Measurements from ENCODE around the gene SLC35F1. TPM values are rescaled to one million over a fixed set of nuclear protein-coding genes. Genes with fewer than 3 reads are reported as not detected.

The SLC35F1 gene
- total and polyA plus RNA-seq, 2 experiments from 2014 or later: 0.04 to 0.43 TPM

DNA sequence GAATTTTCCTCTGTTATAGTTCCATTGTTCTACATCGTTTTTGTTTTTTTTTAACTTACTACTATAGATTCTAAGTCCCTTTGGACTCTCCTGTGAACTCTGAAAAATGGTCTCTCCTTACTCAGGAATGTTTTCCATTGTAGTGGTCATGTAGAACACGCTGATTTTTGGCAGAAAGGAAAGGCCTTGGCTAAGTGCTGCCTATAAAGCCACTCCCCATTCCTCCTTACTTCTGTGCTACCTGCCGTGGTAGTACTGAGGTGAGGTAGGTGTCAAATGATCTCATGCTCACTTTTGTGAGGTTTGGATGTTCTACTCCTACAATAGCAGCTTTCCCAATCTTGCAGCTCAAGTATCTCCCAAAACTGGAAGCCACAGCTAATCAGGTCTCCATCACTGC is 270.7 kb downstream of the SLC35F1 start:
- Histone ChIP-seq H3K4me1 (ENCODE audit: insufficient read depth) (no peaks in the 10 kb centered on the region), H3K9me3 (ENCODE audit: low read depth) (no peaks in the 10 kb centered on the region), H4K20me1 (ENCODE audit: insufficient read depth, poor library complexity, severe bottlenecking) (no peaks in the 10 kb centered on the region), H3K4me2 (no peak overlapping the region), H3K4me3 (no peak overlapping the region), H3K9me2 (replicated peaks; ENCODE audit: insufficient read depth) (no peaks in the 10 kb centered on the region), H3K27me3 (no peaks in the 10 kb centered on the region), H3K27ac (no peak overlapping the region), H3K79me2 (no peaks in the 10 kb centered on the region), H2AFZ (no peak overlapping the region), H3K36me3 (replicated peaks; ENCODE audit: insufficient read depth, low read depth) (no peaks in the 10 kb centered on the region)
- DNase-seq (ENCODE audit: low spot score): no peak
- WGBS (ENCODE audit: low lambda C conversion rate, missing lambda C conversion rate): 87% methylated on average over 3 of the region's 3 CpGs
- TF ChIP-seq EZH2 (IDR thresholded peaks at IDR 0.05; ENCODE audit: borderline replicate concordance) (no peak), EZH2phosphoT487 (IDR thresholded peaks at IDR 0.05; ENCODE audit: low read depth, severe bottlenecking, unreplicated experiment) (no peak)
- TF ChIP-seq, protein P1, sequence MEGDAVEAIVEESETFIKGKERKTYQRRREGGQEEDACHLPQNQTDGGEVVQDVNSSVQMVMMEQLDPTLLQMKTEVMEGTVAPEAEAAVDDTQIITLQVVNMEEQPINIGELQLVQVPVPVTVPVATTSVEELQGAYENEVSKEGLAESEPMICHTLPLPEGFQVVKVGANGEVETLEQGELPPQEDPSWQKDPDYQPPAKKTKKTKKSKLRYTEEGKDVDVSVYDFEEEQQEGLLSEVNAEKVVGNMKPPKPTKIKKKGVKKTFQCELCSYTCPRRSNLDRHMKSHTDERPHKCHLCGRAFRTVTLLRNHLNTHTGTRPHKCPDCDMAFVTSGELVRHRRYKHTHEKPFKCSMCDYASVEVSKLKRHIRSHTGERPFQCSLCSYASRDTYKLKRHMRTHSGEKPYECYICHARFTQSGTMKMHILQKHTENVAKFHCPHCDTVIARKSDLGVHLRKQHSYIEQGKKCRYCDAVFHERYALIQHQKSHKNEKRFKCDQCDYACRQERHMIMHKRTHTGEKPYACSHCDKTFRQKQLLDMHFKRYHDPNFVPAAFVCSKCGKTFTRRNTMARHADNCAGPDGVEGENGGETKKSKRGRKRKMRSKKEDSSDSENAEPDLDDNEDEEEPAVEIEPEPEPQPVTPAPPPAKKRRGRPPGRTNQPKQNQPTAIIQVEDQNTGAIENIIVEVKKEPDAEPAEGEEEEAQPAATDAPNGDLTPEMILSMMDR (IDR thresholded peaks at IDR 0.05; ENCODE audit: poor library complexity): no peak

DNA sequence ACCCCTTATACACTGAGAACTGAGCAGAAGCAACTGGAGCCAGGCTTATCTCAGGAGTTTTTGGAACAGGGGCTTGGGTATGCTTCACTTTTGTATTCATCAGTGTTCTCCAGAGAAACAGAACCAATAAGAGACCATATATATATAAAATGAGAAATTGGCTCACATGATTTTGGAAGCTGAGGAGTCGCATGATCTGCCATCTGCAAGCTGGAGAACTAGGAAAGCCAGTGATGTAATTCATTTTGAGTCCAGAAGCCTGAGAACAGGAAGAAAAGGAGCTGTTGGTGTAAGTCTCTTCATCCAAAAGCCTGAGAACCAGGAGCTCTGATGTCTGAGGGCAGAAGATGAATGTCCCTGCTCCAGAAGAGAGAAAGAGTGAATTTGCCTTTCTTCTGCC is 272.0 kb downstream of the SLC35F1 start:
- no peak for DNase-seq (ENCODE audit: low spot score)
- Histone ChIP-seq H3K9me3 (ENCODE audit: low read depth) (no peaks in the 10 kb centered on the region), H3K27me3 (no peaks in the 10 kb centered on the region), H3K4me3 (no peak overlapping the region), H3K9me2 (replicated peaks; ENCODE audit: insufficient read depth) (no peaks in the 10 kb centered on the region), H2AFZ (no peak overlapping the region), H3K4me1 (ENCODE audit: insufficient read depth) (no peaks in the 10 kb centered on the region), H3K79me2 (no peaks in the 10 kb centered on the region), H4K20me1 (ENCODE audit: insufficient read depth, poor library complexity, severe bottlenecking) (no peaks in the 10 kb centered on the region), H3K4me2 (no peak overlapping the region), H3K27ac (no peak overlapping the region), H3K36me3 (replicated peaks; ENCODE audit: insufficient read depth, low read depth) (no peaks in the 10 kb centered on the region)
- 88% methylated on average over 1 of the region's 1 CpG for WGBS (ENCODE audit: low lambda C conversion rate, missing lambda C conversion rate)
- TF ChIP-seq EZH2 (IDR thresholded peaks at IDR 0.05; ENCODE audit: borderline replicate concordance) (no peak), EZH2phosphoT487 (IDR thresholded peaks at IDR 0.05; ENCODE audit: low read depth, severe bottlenecking, unreplicated experiment) (no peak)
- TF ChIP-seq, protein P1 (IDR thresholded peaks at IDR 0.05; ENCODE audit: poor library complexity): no peak

DNA sequence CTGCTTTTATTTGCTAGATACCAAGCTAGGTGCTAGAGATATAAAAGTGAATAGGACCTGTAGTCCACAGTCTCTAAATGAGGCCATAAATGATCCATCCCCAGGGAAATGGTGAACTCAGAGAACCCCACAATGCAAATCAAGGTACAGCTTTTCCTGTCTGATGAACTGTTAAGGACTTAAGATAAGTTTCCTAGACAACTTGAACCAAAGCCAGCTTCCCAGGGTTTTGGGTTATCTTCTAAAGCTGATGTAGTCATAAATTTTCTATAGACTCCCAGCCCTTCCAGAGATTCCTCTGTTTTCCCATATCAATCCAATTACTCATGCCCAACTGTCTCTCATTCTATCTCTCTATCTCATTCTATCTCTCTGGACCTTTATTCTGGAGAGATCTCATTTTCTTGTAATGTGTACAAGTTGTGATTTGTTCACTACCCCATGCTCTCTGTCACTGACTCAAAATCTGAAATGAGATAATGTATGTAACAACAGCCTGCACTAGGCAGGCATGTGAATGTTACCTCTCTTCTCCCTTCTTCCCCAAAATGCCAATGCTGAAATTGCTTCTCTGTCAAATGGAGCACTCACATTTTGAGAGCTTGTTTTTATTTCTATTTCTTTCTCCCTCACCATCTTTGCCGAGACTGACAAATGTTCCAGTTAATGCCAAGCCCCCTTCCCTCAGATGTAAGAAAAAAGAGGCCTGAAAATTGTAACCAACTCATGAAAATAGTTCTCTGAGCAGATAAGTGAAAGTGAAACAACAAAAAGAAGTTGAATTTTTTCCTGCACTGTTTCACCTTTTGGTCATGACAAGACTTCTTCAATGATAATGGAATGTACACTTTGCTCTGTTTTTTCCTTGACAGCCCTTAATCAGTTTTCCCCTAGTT is 279.9 kb downstream of the SLC35F1 start:
- no peak overlapping the region for H2AFZ ChIP-seq
- H3K4me2 ChIP-seq: peak overlapping the region; percentile 50
- no peaks in the 10 kb centered on the region for H3K27me3 ChIP-seq
- H4K20me1 ChIP-seq (ENCODE audit: insufficient read depth, poor library complexity, severe bottlenecking): no peaks in the 10 kb centered on the region
- H3K4me3 ChIP-seq: no peak overlapping the region
- peak overlapping the region; percentile 9 for H3K27ac ChIP-seq
- DNase-seq (ENCODE audit: low spot score): no peak
- H3K4me1 ChIP-seq (ENCODE audit: insufficient read depth): no peaks in the 10 kb centered on the region
- TF ChIP-seq EZH2 (IDR thresholded peaks at IDR 0.05; ENCODE audit: borderline replicate concordance): no peak
- no peaks in the 10 kb centered on the region for H3K9me3 ChIP-seq (ENCODE audit: low read depth)
- H3K36me3 ChIP-seq (replicated peaks; ENCODE audit: insufficient read depth, low read depth): no peaks in the 10 kb centered on the region
- WGBS (ENCODE audit: low lambda C conversion rate, missing lambda C conversion rate): 75% methylated on average over 1 of the region's 1 CpG
- no peaks in the 10 kb centered on the region for H3K79me2 ChIP-seq
- H3K9me2 ChIP-seq (replicated peaks; ENCODE audit: insufficient read depth): no peaks in the 10 kb centered on the region

DNA sequence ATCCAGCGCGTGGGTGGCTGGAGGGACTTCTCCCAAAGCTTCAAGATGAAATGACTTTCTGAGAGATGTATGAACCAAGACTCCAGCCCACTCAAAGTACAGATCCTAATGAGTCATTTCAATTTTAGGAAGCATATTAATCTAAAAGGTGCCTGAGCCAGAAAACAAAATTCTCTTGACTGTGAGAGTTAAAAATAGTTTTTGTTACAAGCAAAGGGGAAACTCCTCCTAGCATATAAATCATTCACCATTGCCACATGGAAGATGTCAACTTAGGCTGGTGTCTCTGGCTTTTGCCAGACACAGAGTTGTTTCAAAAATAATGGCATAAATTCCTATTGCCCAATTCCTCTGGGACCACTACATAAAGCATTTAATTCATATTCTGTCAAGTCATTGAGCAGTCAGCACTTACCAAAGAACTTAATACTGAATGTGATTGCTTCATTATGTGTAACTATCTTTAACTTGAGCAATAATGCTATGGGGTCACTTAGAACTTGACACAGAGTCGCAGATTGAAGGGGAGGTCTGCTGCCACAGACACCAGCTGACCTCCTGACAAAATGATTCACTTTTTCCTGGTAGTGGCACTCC is 280.6 kb downstream of the SLC35F1 start:
- H3K27ac ChIP-seq: peak overlapping the region; percentile 9

More for the DNA sequence above, 280.6 kb downstream of the SLC35F1 start:
- Histone ChIP-seq H3K4me3 (no peak overlapping the region), H3K4me2 (peak overlapping the region; percentile 50), H2AFZ (no peak overlapping the region), H4K20me1 (ENCODE audit: insufficient read depth, poor library complexity, severe bottlenecking) (no peaks in the 10 kb centered on the region), H3K36me3 (replicated peaks; ENCODE audit: insufficient read depth, low read depth) (no peaks in the 10 kb centered on the region), H3K9me3 (ENCODE audit: low read depth) (no peaks in the 10 kb centered on the region), H3K4me1 (ENCODE audit: insufficient read depth) (no peaks in the 10 kb centered on the region), H3K79me2 (no peaks in the 10 kb centered on the region), H3K27me3 (no peaks in the 10 kb centered on the region), H3K9me2 (replicated peaks; ENCODE audit: insufficient read depth) (no peaks in the 10 kb centered on the region)
- TF ChIP-seq EZH2 (IDR thresholded peaks at IDR 0.05; ENCODE audit: borderline replicate concordance) (no peak), EZH2phosphoT487 (IDR thresholded peaks at IDR 0.05; ENCODE audit: low read depth, severe bottlenecking, unreplicated experiment) (no peak)
- TF ChIP-seq, protein P1 (IDR thresholded peaks at IDR 0.05; ENCODE audit: poor library complexity): no peak
- DNase-seq (ENCODE audit: low spot score): peak; percentile 6
- 74% methylated on average over 3 of the region's 3 CpGs for WGBS (ENCODE audit: low lambda C conversion rate, missing lambda C conversion rate)

Data from hepatocyte (in vitro differentiated cells).